ENCODE measurements around the gene TWIST2.

Gene TWIST2

GRCh38 chr2:238821391-238821790, 26.5 kb upstream of the TWIST2 start:
- TF ChIP-seq EP300 (IDR thresholded peaks at IDR 0.05; ENCODE audit: borderline replicate concordance) (no peak), RAD21 (IDR thresholded peaks at IDR 0.05; ENCODE audit: low read depth) (no peak), YY1 (IDR thresholded peaks at IDR 0.05; ENCODE audit: low read depth) (no peak), EGR1 (IDR thresholded peaks at IDR 0.05) (no peak), REST (IDR thresholded peaks at IDR 0.05; ENCODE audit: low read depth) (no peak), CREB1 (IDR thresholded peaks at IDR 0.05; ENCODE audit: low read depth) (no peak), ZBTB7A (IDR thresholded peaks at IDR 0.05; ENCODE audit: low read depth) (no peak), MAX (IDR thresholded peaks at IDR 0.05) (no peak), TCF12 (IDR thresholded peaks at IDR 0.05; ENCODE audit: low read depth) (no peak), FOXM1 (IDR thresholded peaks at IDR 0.05; ENCODE audit: borderline replicate concordance, low read depth) (no peak), CEBPB (IDR thresholded peaks at IDR 0.05) (no peak), USF1 (IDR thresholded peaks at IDR 0.05) (no peak), TEAD4 (IDR thresholded peaks at IDR 0.05) (no peak), TAF1 (IDR thresholded peaks at IDR 0.05; ENCODE audit: low read depth) (no peak)

GRCh38 chr2:238821944-238822670, 25.8 kb upstream of the TWIST2 start:
- TF ChIP-seq EGR1 (IDR thresholded peaks at IDR 0.05) (no peak), EP300 (IDR thresholded peaks at IDR 0.05; ENCODE audit: borderline replicate concordance) (no peak), ZBTB7A (IDR thresholded peaks at IDR 0.05; ENCODE audit: low read depth) (no peak), MAX (IDR thresholded peaks at IDR 0.05) (no peak), REST (IDR thresholded peaks at IDR 0.05; ENCODE audit: low read depth) (no peak), TEAD4 (IDR thresholded peaks at IDR 0.05) (no peak), FOXM1 (IDR thresholded peaks at IDR 0.05; ENCODE audit: borderline replicate concordance, low read depth) (no peak), RAD21 (IDR thresholded peaks at IDR 0.05; ENCODE audit: low read depth) (no peak), CREB1 (IDR thresholded peaks at IDR 0.05; ENCODE audit: low read depth) (no peak), CEBPB (IDR thresholded peaks at IDR 0.05) (no peak), YY1 (IDR thresholded peaks at IDR 0.05; ENCODE audit: low read depth) (no peak), USF1 (IDR thresholded peaks at IDR 0.05) (no peak), TCF12 (IDR thresholded peaks at IDR 0.05; ENCODE audit: low read depth) (no peak), TAF1 (IDR thresholded peaks at IDR 0.05; ENCODE audit: low read depth) (no peak), NFIC (IDR thresholded peaks at IDR 0.05) (no peak)

- TF ChIP-seq CEBPB (IDR thresholded peaks at IDR 0.05) (no peak), MAX (IDR thresholded peaks at IDR 0.05) (no peak), TAF1 (IDR thresholded peaks at IDR 0.05; ENCODE audit: low read depth) (no peak), ZBTB7A (IDR thresholded peaks at IDR 0.05; ENCODE audit: low read depth) (no peak)
Measured at GRCh38 chr2:238822955-238823354, 24.9 kb upstream of the TWIST2 start.

- TF ChIP-seq NFIC (IDR thresholded peaks at IDR 0.05) = no peak
- no peak for TF ChIP-seq TAF1 (IDR thresholded peaks at IDR 0.05; ENCODE audit: low read depth)
- TF ChIP-seq EP300 (IDR thresholded peaks at IDR 0.05; ENCODE audit: borderline replicate concordance) = no peak
- no peak for TF ChIP-seq REST (IDR thresholded peaks at IDR 0.05; ENCODE audit: low read depth)
- TF ChIP-seq FOXM1 (IDR thresholded peaks at IDR 0.05; ENCODE audit: borderline replicate concordance, low read depth) = no peak
Measured at GRCh38 chr2:238831177-238831576, 16.7 kb upstream of the TWIST2 start.
